Measurements from ENCODE around the gene OXNAD1. TPM values are rescaled to one million over a fixed set of nuclear protein-coding genes. Genes with fewer than 3 reads are reported as not detected.

OXNAD1 gene
- total and polyA plus RNA-seq, 2 of the 13 experiments (the other 11 are each of a cell fraction or from before 2014, with no cell fraction given) = 9.9 to 18.8 TPM

GRCh38 chr3:16247282-16248061 lies 17.5 kb upstream of the OXNAD1 start (continued):
- TF ChIP-seq ZNF574 (CRISPR knock-in tag; IDR thresholded peaks at IDR 0.05) (no peak; the same call in 1 of the 2 replicates), NR3C1 (CRISPR knock-in tag; IDR thresholded peaks at IDR 0.05) (no peak), TARDBP (CRISPR knock-in tag; IDR thresholded peaks at IDR 0.05) (peak; percentile 47; the same call in 1 of the 2 replicates), MYPOP (CRISPR knock-in tag; IDR thresholded peaks at IDR 0.05) (no peak), HIVEP1 (CRISPR knock-in tag; IDR thresholded peaks at IDR 0.05) (peak; percentile 65; the same call in 1 of the 2 replicates), TSC22D2 (CRISPR knock-in tag; IDR thresholded peaks at IDR 0.05; ENCODE audit: borderline replicate concordance) (peak; percentile 40; the same call in 1 of the 2 replicates), HOXA5 (CRISPR knock-in tag; IDR thresholded peaks at IDR 0.05) (0 out of 2 replicates have a peak, but pooled peaks have one; percentile 35), ZNF652 (CRISPR knock-in tag; IDR thresholded peaks at IDR 0.05; ENCODE audit: borderline replicate concordance, low read depth) (peak; percentile 21; the same call in 1 of the 2 replicates), BCL6 (CRISPR knock-in tag; IDR thresholded peaks at IDR 0.05) (0 out of 2 replicates have a peak, but pooled peaks have one; percentile 4), ZNF256 (CRISPR knock-in tag; conservative IDR thresholded peaks at IDR 0.05) (no peak), YEATS2 (CRISPR knock-in tag; IDR thresholded peaks at IDR 0.05; ENCODE audit: borderline replicate concordance) (peak; percentile 26; the same call in 1 of the 2 replicates), PREB (CRISPR knock-in tag; IDR thresholded peaks at IDR 0.05) (no peak), NR1H2 (CRISPR knock-in tag; IDR thresholded peaks at IDR 0.05; ENCODE audit: borderline replicate concordance, low read depth) (no peak), YEATS4 (CRISPR knock-in tag; IDR thresholded peaks at IDR 0.05; ENCODE audit: borderline replicate concordance) (0 out of 2 replicates have a peak, but pooled peaks have one; percentile 39), ZNF24 (IDR thresholded peaks at IDR 0.05) (0 out of 2 replicates have a peak, but pooled peaks have one; percentile 7), ZBTB43 (CRISPR knock-in tag; conservative IDR thresholded peaks at IDR 0.05) (no peak), ZNF567 (CRISPR knock-in tag; IDR thresholded peaks at IDR 0.05; ENCODE audit: borderline replicate concordance) (0 out of 2 replicates have a peak, but pooled peaks have one; percentile 27), ZSCAN20 (CRISPR knock-in tag; IDR thresholded peaks at IDR 0.05; ENCODE audit: borderline replicate concordance) (no peak), ZBTB37 (CRISPR knock-in tag; IDR thresholded peaks at IDR 0.05) (no peak)

All from HepG2 (cell line).